Measurements from ENCODE around the gene HK1. TPM values are rescaled to one million over a fixed set of nuclear protein-coding genes. Genes with fewer than 3 reads are reported as not detected.
"Not testable (repeated sequence)": the region's sequence is repeated elsewhere in the genome, so short reads cannot be mapped to it uniquely, and the experiment has no call there.

The HK1 gene
- total RNA-seq, 4 donors from 2014 or later: 38.0 to 93.2 (median 50.6) TPM

- TF ChIP-seq, protein P1, sequence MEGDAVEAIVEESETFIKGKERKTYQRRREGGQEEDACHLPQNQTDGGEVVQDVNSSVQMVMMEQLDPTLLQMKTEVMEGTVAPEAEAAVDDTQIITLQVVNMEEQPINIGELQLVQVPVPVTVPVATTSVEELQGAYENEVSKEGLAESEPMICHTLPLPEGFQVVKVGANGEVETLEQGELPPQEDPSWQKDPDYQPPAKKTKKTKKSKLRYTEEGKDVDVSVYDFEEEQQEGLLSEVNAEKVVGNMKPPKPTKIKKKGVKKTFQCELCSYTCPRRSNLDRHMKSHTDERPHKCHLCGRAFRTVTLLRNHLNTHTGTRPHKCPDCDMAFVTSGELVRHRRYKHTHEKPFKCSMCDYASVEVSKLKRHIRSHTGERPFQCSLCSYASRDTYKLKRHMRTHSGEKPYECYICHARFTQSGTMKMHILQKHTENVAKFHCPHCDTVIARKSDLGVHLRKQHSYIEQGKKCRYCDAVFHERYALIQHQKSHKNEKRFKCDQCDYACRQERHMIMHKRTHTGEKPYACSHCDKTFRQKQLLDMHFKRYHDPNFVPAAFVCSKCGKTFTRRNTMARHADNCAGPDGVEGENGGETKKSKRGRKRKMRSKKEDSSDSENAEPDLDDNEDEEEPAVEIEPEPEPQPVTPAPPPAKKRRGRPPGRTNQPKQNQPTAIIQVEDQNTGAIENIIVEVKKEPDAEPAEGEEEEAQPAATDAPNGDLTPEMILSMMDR (IDR thresholded peaks at IDR 0.05): no peak
- DNase-seq (ENCODE audit: low spot score) (no peak), ATAC-seq (ENCODE audit: low FRiP score) (no peak)
Observed at GRCh38 chr10:69321039-69321715, 42.9 kb downstream of the HK1 start.

DNA sequence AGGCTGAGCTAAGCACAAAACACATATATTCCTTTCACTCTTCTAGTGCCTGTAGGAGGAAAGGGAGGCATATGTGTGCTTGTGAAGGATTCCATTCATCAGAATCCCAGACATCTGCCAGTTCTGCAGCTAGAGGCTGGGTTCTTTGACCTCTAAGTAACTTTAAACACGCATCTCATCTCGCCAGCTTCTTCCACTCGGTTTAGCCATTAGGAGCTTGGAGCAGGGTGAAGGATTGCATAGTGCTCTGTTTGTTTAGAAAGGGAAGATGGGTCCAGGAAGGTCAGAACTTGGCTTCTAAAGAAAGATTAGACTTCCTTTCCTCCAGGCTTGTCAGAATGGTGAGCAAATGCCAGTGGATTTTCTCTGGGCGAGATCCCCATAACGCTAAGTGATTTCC lies 43.6 kb downstream of the HK1 start:
- ATAC-seq (ENCODE audit: low FRiP score) (no peak), DNase-seq (ENCODE audit: low spot score) (no peak)
- TF ChIP-seq, protein P1 (IDR thresholded peaks at IDR 0.05): no peak

- ATAC-seq (ENCODE audit: low FRiP score); DNase-seq (ENCODE audit: low spot score): not testable (repeated sequence)
Observed at GRCh38 chr10:69322346-69322745, 44.0 kb downstream of the HK1 start.

DNA sequence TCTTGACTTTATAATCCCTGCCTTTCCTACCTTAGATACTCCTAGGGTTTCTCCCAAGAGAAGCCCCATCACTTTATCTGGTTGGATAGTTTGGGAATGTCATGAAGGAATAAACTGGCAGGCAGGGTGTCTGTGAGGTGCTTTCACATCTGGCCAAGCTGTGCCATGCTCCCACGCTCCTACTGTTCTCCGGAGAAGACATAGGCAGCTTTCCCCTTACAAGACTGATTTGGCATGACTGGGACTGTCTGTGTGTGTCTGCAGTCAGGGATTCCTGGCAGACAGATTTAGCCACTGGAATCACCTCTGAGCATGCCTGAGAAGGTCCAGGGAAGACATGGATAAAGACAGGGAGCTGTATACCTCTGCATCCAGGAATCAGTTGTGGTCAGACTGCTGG lies 45.3 kb downstream of the HK1 start:
- TF ChIP-seq, protein P1 (IDR thresholded peaks at IDR 0.05): no peak
- no peak for DNase-seq (ENCODE audit: low spot score)
- no peak for ATAC-seq (ENCODE audit: low FRiP score)

DNA sequence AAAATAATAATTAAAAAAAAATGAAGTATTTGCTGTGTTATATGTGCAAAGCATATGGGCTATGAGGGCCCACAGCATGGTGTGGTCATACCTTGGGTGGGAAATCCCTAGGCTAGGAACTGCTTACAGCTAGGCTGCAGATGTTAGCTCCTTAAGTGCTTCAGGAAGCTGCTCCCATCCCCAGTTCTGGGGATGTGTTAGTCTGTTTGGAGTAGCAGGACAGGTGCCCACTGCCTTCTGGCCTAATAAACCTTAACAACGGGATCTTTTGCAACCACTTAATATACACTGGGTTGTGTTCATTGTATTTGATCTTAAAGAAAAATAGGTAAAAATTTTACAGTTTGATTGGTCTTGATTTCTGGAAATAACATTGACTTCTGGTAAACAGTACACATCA lies 46.3 kb downstream of the HK1 start:
- TF ChIP-seq, protein P1 (IDR thresholded peaks at IDR 0.05): no peak
- ATAC-seq (ENCODE audit: low FRiP score): no peak
- no peak for DNase-seq (ENCODE audit: low spot score)

DNA sequence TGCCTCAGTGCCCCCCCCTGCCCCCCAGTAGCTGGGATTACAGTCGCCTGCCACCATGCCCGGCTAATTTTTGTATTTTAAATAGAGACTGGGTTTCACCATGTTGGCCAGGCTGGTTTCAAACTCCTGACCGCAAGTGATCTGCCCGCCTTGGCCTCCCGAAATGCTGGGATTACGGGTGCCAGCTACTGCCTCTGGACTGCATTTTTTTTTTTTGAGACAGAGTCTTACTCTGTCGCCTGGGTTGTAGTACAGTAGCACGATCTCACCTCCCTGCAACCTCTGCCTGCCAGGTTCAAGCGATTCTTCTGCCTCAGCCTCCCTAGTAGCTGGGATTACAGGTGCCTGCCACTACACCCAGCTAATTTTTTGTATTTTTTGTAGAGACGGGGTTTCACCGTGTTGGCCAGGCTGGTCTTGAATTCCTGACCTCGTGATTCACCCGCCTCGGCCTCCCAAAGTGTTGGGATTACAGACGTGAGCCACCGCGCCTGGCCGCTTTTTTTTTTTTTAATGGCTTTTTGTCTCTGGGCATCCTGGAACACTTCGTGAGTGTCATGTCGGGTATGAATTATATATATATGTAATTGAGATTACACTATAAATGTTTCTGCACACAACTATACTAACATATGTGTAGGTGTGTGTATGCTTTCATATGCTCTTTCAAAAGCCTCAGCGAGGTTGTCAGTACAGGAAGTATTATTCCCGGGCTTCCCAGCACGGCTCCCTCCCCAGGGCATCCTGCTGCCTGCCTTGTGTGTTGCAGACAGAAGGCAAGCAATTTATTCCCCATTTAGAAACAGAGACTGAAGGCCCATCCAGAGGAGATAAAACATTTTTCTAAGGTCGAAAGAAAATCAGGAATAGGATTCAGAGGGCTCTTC lies 47.6 kb downstream of the HK1 start:
- not testable (repeated sequence) for DNase-seq (ENCODE audit: low spot score); ATAC-seq (ENCODE audit: low FRiP score)

- TF ChIP-seq, protein P1 (IDR thresholded peaks at IDR 0.05): no peak
- ATAC-seq (ENCODE audit: low FRiP score) (no peak), DNase-seq (ENCODE audit: low spot score) (no peak)
Observed at GRCh38 chr10:69326692-69327091, 48.4 kb downstream of the HK1 start.
